HL-60/S4 (cell line): ENCODE data around the gene DHRS13.

Experiments used
- in situ Hi-C: fragments of 300-500 bp; cut with MboI; formaldehyde crosslinking; loops from 2 replicates; pipeline ENCODE4 v1.14.3; 2022; ENCODE audit warnings: low sequenced_read_pairs

DHRS13 gene, protein sequence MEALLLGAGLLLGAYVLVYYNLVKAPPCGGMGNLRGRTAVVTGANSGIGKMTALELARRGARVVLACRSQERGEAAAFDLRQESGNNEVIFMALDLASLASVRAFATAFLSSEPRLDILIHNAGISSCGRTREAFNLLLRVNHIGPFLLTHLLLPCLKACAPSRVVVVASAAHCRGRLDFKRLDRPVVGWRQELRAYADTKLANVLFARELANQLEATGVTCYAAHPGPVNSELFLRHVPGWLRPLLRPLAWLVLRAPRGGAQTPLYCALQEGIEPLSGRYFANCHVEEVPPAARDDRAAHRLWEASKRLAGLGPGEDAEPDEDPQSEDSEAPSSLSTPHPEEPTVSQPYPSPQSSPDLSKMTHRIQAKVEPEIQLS

GRCh38 chr17:28902819-28903545 lies at the start of gene DHRS13:
Gene DHRS13, minus strand, starts transcription at chr17:28903079. Its CDS starts 135 bp downstream, at chr17:28902944.
- in situ Hi-C loops, result no loop called here

DNA sequence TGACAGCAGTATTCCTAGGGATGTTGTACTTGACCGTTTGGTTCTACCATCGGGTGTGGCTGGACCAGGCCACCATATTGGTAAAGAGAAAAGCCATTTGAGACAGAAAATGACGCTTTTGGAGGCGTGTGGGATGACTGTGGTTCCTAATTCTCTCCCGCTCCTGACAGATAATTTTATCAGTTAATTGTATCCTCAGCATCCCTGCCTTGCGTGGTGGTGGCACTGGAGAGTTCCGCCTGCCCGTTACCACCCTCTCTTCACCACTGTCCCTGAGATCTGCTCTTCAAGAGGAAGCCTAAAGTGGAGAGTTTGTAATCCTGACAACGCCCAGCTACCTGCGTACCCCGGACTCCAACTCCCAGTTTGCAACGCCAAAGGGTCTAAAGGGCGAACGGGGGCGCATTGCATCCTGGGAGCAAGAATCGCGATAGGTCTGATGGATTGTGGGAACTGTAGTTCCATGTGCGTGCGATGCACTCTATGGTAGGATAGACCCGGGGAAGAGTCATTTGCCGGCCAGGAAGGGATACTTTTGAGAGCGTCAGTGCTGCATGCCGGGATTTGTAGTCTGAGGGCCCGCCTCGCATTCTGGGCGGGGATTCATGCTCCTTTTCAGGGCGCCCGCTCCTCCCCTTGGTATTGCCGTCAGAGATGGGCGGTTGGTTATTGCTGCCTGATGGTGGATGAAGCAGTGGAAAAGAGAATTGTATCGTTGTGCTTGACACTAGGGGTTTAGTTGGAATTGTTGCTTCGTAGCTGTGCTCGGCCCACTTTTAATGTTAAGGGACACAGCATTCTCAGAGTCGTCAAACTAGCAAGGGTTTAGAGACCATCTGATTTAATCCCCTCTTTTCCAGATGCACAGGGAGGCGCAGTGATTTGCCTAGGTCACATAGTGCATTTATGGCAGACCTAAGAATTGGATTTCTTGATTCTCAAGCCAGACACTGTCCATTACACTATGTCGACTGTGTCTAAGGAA lies 49.4 kb upstream of the DHRS13 start:
- in situ Hi-C loops, result no loop called here

DNA sequence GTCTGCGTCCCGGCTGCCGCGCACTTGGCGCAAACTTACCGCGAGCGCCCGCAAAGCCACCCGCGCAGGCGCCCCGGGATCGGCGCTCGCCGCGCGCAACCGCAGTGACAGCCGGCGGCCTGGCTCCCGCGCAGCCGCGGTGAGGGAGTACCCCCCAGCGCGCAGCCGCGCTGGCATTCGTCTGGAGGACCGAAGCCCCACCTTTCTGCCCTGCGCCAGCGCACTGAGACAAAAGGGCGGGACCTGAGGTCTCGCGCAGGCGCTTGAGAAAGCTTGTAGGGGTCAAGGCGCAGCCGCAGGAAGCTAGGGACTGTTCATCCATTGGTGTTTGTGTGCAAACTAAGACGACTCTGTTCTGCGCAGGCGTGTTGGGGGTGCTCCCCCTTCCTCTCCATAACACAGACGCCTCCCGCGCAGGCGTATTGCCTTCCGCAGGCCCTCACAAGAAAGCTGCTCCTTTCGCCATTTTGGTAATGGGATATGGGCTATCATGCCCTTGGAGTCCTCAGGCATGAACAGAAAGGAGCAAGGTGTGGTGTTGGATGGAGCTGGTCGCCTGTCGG lies 48.6 kb upstream of the DHRS13 start, which contains the start of gene PHF12:
PHF12 (minus strand) TSS at position 91 of the 563 bp plus-strand sequence. CDS start 558 bp downstream, outside the sequence.
- in situ Hi-C loops, result no loop called here

- in situ Hi-C loops, result no loop called here
Measured at GRCh38 chr17:28950752-28951427, 48.0 kb upstream of the DHRS13 start.

DNA sequence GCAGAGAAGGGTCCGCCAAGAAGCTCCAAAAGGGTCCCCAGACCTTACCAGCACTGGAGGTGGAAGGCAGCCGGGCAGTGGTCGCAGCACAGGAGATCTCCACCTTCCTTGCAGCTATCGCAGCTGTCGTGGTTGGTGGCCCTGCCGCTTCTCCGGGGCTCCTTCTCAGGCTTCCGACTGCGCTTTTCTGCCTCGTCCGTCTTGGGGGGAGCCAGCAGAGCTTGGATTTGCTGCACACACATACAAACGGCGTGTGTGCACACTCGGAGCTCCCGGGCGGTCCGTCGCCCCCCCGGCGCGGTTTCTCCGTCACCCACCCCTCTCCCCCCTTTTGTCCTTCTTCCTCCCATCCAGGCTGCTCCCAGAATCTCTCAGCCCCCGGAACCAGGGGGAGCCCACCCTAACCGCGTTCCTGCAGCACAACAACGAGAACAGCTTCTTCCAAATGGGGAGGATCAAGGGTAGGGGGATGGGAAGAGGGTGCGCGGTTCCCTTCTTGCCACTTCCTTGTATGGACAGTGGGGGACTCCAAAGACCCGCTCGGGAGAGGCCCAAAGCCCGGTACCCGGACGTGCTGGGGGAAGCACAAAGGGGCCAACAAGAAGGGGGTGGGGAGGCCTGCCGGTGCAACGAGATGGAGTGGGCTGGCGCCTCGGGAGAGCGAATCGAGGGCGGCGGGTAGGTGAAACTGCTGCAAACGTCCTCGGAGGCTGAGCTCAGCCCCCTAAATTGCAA lies 47.3 kb upstream of the DHRS13 start:
- in situ Hi-C loops, result no loop called here

DNA sequence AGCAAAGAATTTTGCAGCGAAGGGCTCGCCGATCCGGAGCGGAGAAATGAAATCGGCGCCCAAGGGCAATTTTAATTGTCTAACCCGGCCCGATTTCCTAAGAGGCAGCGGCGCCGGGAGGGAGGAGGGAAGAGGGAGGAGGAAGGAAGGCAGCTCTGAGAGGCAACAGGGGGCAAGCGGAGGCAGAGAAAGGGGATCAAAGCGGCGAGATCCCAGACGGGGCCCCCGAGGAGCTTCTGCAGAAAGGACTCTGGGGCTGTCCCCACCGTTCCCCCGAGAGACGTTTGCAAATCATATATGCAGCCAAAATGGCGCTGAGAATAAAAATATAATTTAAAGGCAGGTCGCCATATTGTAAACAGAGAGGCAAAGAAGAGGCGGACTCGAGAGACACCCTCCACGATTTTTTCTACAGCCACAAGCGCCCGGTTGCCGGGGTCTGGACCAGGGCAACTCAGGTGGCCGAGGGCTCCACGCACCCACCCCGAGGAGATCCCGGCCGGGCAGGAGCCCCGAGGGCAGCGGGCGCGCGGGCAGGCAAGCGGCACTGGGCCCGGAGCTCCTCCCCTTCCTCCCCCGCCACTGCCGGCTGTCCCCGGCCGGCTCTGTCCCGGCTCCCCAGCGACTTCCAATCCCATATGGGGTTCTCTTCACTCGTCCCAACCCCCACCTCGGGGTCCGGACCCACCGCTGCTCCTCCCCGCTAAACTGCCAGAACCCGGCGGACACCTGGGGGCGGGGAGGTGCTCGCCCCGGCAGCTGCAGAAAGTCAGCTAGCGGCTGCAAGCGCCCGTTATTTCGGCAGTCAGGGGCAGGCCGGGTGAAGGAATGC lies 46.5 kb upstream of the DHRS13 start:
- in situ Hi-C loops, result no loop called here

- in situ Hi-C loops, result no loop called here
Measured at GRCh38 chr17:28948873-28949184, 46.0 kb upstream of the DHRS13 start.

GRCh38 chr17:28948342-28948741 lies 45.5 kb upstream of the DHRS13 start:
- in situ Hi-C loops, result no loop called here

- in situ Hi-C loops, result no loop called here
Measured at GRCh38 chr17:28947639-28948038, 44.8 kb upstream of the DHRS13 start.

DNA sequence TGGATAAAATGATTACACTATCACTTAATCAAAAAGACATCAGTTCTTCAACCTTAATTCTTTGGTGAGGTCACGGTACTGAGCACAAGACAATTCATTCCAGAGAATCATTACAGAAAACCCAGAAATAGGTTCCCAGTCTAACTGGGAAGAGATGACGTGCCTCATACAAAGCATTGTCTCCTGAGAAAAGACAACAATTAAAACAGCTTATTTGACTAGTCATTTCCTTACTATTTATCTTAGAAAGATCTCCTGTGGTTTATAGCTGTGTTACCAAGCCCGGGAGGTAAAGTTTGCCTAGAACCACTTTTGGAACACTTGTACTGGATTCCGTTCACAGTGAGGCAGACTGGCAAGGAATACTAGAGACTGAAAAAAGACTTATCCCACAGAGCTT lies 43.4 kb upstream of the DHRS13 start:
- in situ Hi-C loops, result no loop called here

- in situ Hi-C loops, result no loop called here
Measured at GRCh38 chr17:28944862-28945741, 42.2 kb upstream of the DHRS13 start.

GRCh38 chr17:28944343-28944742 lies 41.5 kb upstream of the DHRS13 start:
- in situ Hi-C loops, result no loop called here

GRCh38 chr17:28942925-28943324 lies 40.0 kb upstream of the DHRS13 start:
- in situ Hi-C loops, result no loop called here

DNA sequence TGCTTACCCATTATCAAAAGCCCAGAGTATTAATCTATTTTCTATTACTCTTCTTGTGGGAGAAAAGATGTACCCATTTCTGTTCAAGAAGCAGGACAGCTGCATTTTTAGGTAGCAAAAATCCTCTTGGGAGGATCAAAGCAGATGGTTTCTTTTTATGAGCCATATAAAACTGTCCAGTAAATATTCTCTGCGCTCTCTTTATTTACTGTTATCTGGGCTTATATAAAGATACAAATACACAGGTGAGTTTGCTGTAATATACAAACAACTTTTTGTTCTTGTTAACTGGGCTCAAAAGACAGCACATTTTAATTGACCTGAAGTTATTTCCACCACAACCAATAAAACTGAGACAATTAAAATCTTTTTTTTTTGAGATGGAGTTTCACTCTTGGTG lies 38.4 kb upstream of the DHRS13 start:
- in situ Hi-C loops, result no loop called here

- in situ Hi-C loops, result no loop called here
Measured at GRCh38 chr17:28940675-28941074, 37.8 kb upstream of the DHRS13 start.

DNA sequence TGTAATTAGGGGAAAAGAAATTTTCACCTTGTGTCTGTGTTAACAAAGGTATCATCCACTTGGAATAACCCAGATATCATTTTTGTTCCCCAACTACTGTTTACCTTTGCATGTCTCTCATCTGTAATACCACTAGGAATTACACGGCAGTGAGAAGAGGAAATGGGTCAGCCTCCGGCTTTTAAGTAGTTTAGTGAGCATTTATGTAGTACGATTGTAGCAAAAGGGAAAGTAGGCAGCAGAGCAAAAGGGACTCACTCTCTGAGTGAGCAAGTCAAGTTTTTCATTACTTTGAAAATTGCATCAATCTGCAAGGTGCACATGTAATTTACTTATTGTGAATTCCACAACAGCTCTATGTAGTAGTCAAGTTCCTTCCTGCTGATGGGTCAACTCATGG lies 37.3 kb upstream of the DHRS13 start:
- in situ Hi-C loops, result no loop called here

DNA sequence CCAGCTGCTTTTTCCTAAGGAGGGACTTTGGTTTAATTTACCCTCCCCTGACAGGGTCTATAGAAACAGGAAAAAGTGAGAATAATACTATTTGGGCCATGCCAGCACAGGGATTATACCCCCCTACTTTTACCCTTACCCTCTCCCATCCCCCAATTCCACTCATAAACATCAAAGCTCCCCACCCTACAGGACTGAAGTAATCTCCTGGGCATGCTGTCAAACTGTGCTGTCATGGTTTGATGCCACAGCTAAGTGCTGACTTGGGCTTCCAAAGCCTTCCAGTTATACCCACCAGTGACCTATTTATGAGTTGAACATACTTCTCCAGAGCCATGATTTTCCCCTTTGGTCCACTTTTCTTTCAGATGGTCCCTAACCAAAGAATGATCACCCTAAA lies 35.7 kb upstream of the DHRS13 start:
- in situ Hi-C loops, result no loop called here
